Neuronal stem cell (in vitro differentiated cells): ENCODE data around the gene SLC22A31.
A peak's percentile ranks its signal among the peaks of the same experiment; 100 is the strongest.

ENCODE experiments used
- DNase-seq: peaks from one replicate; pipeline ENCODE4 v3.0.0-alpha.2; 2013; ENCODE audit warnings: low spot score
- H2AFZ ChIP-seq: one replicate; pipeline ENCODE4 v1.6.1; 2013; ENCODE audit warnings: mild to moderate bottlenecking, low read length, inconsistent platforms
- H2AK5ac ChIP-seq: 2 replicates; pipeline ENCODE4 v1.6.1; 2013; ENCODE audit warnings: low read depth, mild to moderate bottlenecking, inconsistent platforms, low read length, moderate library complexity, mixed read lengths
- H2BK120ac ChIP-seq: 2 replicates; pipeline ENCODE4 v1.6.1; 2013; ENCODE audit warnings: low read depth, mild to moderate bottlenecking, inconsistent platforms, low read length, moderate library complexity, mixed read lengths
- H2BK12ac ChIP-seq: one replicate; pipeline ENCODE4 v1.6.1; 2013; ENCODE audit warnings: low read length, inconsistent platforms
- H2BK15ac ChIP-seq: 2 replicates; pipeline ENCODE4 v1.6.1; 2013; ENCODE audit warnings: mild to moderate bottlenecking, low read length, inconsistent platforms, mixed read lengths
- H2BK5ac ChIP-seq: one replicate; pipeline ENCODE4 v1.6.1; 2013; ENCODE audit warnings: inconsistent platforms, mild to moderate bottlenecking, low read length, moderate library complexity
- H3K14ac ChIP-seq: one replicate; pipeline ENCODE4 v1.6.1; 2013; ENCODE audit warnings: low read length, inconsistent platforms
- H3K18ac ChIP-seq: 2 replicates; pipeline ENCODE4 v1.6.1; 2013; ENCODE audit warnings: low read length, inconsistent platforms
- H3K23ac ChIP-seq: 2 replicates; pipeline ENCODE4 v1.6.1; 2013; ENCODE audit warnings: low read depth, mild to moderate bottlenecking, mixed read lengths, low read length, inconsistent platforms; ENCODE audit not compliant: poor library complexity
- H3K27ac ChIP-seq: replicated peaks from 3 replicates; pipeline ENCODE4 v1.5.1; 2013; ENCODE audit warnings: low read length, inconsistent platforms
- H3K27me3 ChIP-seq, 3 experiments: 2 replicates each; pipeline ENCODE4 v1.6.1; 2013; ENCODE audit warnings: low read length in 3 of 3, mild to moderate bottlenecking in 2 of 3, inconsistent platforms in 1 of 3, low read depth in 1 of 3, mixed read lengths in 1 of 3, moderate library complexity in 1 of 3; ENCODE audit not compliant: control insufficient read depth in 3 of 3, insufficient read depth in 3 of 3
- H3K36me3 ChIP-seq, 2 donors: replicated peaks in 1 of 2; 2 replicates each; pipeline ENCODE4 v1.6.1; 2013; ENCODE audit warnings: low read length in 2 of 2; ENCODE audit not compliant: control insufficient read depth in 2 of 2, insufficient read depth in 2 of 2
- H3K4ac ChIP-seq: 2 replicates; pipeline ENCODE4 v1.6.1; 2013; ENCODE audit warnings: inconsistent platforms, mild to moderate bottlenecking, low read length, moderate library complexity
- H3K4me1 ChIP-seq, 2 donors: 1 replicate in 1 of 2; 2 replicates in 1 of 2; pipeline ENCODE4 v1.6.1; 2013; ENCODE audit warnings: low read length in 2 of 2, low read depth in 1 of 2; ENCODE audit not compliant: control insufficient read depth in 2 of 2, insufficient read depth in 1 of 2
- H3K4me2 ChIP-seq: one replicate; pipeline ENCODE4 v1.6.1; 2013; ENCODE audit warnings: mild to moderate bottlenecking, low read length, inconsistent platforms; ENCODE audit not compliant: insufficient read depth, poor library complexity, severe bottlenecking
- H3K4me3 ChIP-seq, 2 donors: 2 replicates each; pipeline ENCODE4 v1.5.1; 2013; ENCODE audit warnings: low read length in 2 of 2, mild to moderate bottlenecking in 2 of 2, inconsistent platforms in 1 of 2, moderate library complexity in 1 of 2
- H3K79me1 ChIP-seq: one replicate; pipeline ENCODE4 v1.6.1; 2013; ENCODE audit warnings: low read depth, mild to moderate bottlenecking, inconsistent platforms, low read length, moderate library complexity
- H3K9ac ChIP-seq: one replicate; pipeline ENCODE4 v1.6.1; 2013; ENCODE audit warnings: mild to moderate bottlenecking, low read depth, low read length, inconsistent platforms; ENCODE audit not compliant: poor library complexity
- H3K9me3 ChIP-seq, 2 donors: replicated peaks in 1 of 2; 2 replicates each; pipeline versions ENCODE3 to v1.6.1; 2013; ENCODE audit warnings: low read length in 2 of 2, mild to moderate bottlenecking in 2 of 2, inconsistent platforms in 1 of 2, low read depth in 1 of 2, mixed read lengths in 1 of 2, moderate library complexity in 1 of 2; ENCODE audit not compliant: control insufficient read depth in 2 of 2, insufficient read depth in 1 of 2
- H4K8ac ChIP-seq: one replicate; pipeline ENCODE4 v1.6.1; 2013; ENCODE audit warnings: low read depth, mild to moderate bottlenecking, inconsistent platforms, low read length, moderate library complexity
- H4K91ac ChIP-seq: one replicate; pipeline ENCODE4 v1.6.1; 2013; ENCODE audit warnings: low read length, low read depth, mild to moderate bottlenecking, inconsistent platforms; ENCODE audit not compliant: poor library complexity
- WGBS, 2 donors: extraction: QIAGEN DNeasy Blood & Tissue Kit; methylation state at CpG; one replicate each; pipeline ENCODE4 v1.1.7; 2013; ENCODE audit warnings: missing lambda C conversion rate in 2 of 2, mixed read lengths in 1 of 2; ENCODE audit not compliant: insufficient read length in 2 of 2, insufficient replicate concordance in 1 of 2; ENCODE audit errors: extremely low coverage in 2 of 2; 5-methylcytosine and 5-hydroxymethylcytosine counted together

SLC22A31 gene

GRCh38 chr16:89178453-89179147 lies 21.7 kb downstream of the SLC22A31 start:
- H4K8ac ChIP-seq: peak overlapping the region; percentile 65
- H2AK5ac ChIP-seq: peak overlapping the region; percentile 75
- no peak overlapping the region for H3K9ac ChIP-seq
- H2BK120ac ChIP-seq: peak overlapping the region; percentile 47
- WGBS, 2 donors: no CpG with 5 or more reads among the region's 24 CpGs
- peak overlapping the region; percentile 39 for H2BK5ac ChIP-seq
- no peak overlapping the region for H3K4ac ChIP-seq
- H2AFZ ChIP-seq: no peak overlapping the region
- H2BK12ac ChIP-seq: peak overlapping the region; percentile 73
- no peak overlapping the region for H4K91ac ChIP-seq
- H3K27ac ChIP-seq: no peak overlapping the region
- H3K4me2 ChIP-seq: no peak overlapping the region
- no peaks in the 10 kb centered on the region for H3K9me3 ChIP-seq
- no peaks in the 10 kb centered on the region for H3K36me3 ChIP-seq
- peaks cover 0 to 55% (median 5%) of the 10 kb centered on the region in 3 experiments for H3K27me3 ChIP-seq
- no peak for DNase-seq
- H3K18ac ChIP-seq: peak overlapping the region; percentile 64
- H2BK15ac ChIP-seq: peak overlapping the region; percentile 26
- H3K4me1 ChIP-seq: peaks cover 0 to 5% of the 10 kb centered on the region in 2 donors
- no peak overlapping the region for H3K23ac ChIP-seq
- H3K79me1 ChIP-seq: no peaks in the 10 kb centered on the region
- no peak overlapping the region for H3K4me3 ChIP-seq
- no peak overlapping the region for H3K14ac ChIP-seq

DNA sequence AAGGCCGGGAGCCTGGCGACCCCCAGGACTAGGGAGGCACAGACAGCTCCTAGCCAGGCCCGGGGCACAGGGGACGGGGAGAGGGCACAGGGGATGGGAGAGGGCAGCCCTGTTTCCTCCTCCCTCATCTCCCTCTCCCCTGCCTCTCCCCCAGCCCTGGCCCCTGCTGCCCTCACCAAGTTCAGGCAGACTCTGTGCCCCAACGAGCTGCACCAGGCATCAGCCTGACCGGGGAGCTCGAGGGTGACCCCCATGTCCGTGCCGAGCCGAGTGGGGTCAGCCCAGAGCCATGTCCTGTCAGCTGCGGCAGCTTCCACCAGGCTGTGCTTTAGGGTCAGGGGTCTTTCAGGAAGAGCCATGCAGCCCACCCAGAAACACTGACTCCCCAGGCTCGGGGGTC lies 22.8 kb downstream of the SLC22A31 start:
- Histone ChIP-seq H4K91ac (no peak overlapping the region), H2BK15ac (peak overlapping the region; percentile 26), H2AFZ (no peak overlapping the region), H2BK12ac (peak overlapping the region; percentile 58), H3K4me3 (no peak overlapping the region), H3K14ac (no peak overlapping the region), H4K8ac (no peak overlapping the region), H3K36me3 (no peaks in the 10 kb centered on the region), H2AK5ac (peak overlapping the region; percentile 52), H3K4me2 (no peak overlapping the region), H3K9ac (no peak overlapping the region), H2BK120ac (no peak overlapping the region), H3K4me1 (peaks cover 9 to 15% of the 10 kb centered on the region in 2 donors), H2BK5ac (no peak overlapping the region), H3K27ac (no peak overlapping the region), H3K18ac (peak overlapping the region; percentile 48), H3K79me1 (no peaks in the 10 kb centered on the region), H3K27me3 (peaks cover 0 to 61% (median 0%) of the 10 kb centered on the region in 3 experiments), H3K4ac (no peak overlapping the region), H3K9me3 (no peaks in the 10 kb centered on the region), H3K23ac (peak overlapping the region; percentile 65)
- DNase-seq: no peak
- WGBS, 2 donors: no CpG with 5 or more reads among the region's 12 CpGs

- Histone ChIP-seq H2AFZ (no peak overlapping the region), H3K79me1 (no peaks in the 10 kb centered on the region), H3K18ac (peak overlapping the region; percentile 11), H3K36me3 (no peaks in the 10 kb centered on the region), H3K9me3 (no peaks in the 10 kb centered on the region), H3K14ac (no peak overlapping the region), H4K91ac (no peak overlapping the region), H2BK15ac (peak overlapping the region; percentile 67), H3K23ac (peak overlapping the region; percentile 65), H4K8ac (no peak overlapping the region), H3K4ac (peak overlapping the region; percentile 23), H3K4me2 (no peak overlapping the region), H2BK120ac (no peak overlapping the region), H2BK12ac (no peak overlapping the region), H3K9ac (no peak overlapping the region), H3K27ac (no peak overlapping the region), H2AK5ac (peak overlapping the region; percentile 70), H2BK5ac (no peak overlapping the region), H3K27me3 (peaks cover 0 to 69% (median 0%) of the 10 kb centered on the region in 3 experiments), H3K4me1 (peaks cover 12 to 17% of the 10 kb centered on the region in 2 donors), H3K4me3 (no peak overlapping the region)
- no peak for DNase-seq
- WGBS, 2 donors: no CpG with 5 or more reads among the region's 9 CpGs
Observed at GRCh38 chr16:89176717-89177116, 23.6 kb downstream of the SLC22A31 start.

- Histone ChIP-seq H3K23ac (peak overlapping the region; percentile 65), H3K14ac (no peak overlapping the region), H2BK12ac (no peak overlapping the region), H3K18ac (peak overlapping the region; percentile 28), H3K4me1 (peaks cover 14 to 18% of the 10 kb centered on the region in 2 donors), H3K27me3 (peaks cover 0 to 71% (median 0%) of the 10 kb centered on the region in 3 experiments), H3K4me2 (no peak overlapping the region), H2BK15ac (peak overlapping the region; percentile 67), H3K4me3 (no peak overlapping the region), H3K9me3 (no peaks in the 10 kb centered on the region), H2AK5ac (peak overlapping the region; percentile 81), H3K36me3 (no peaks in the 10 kb centered on the region), H2AFZ (no peak overlapping the region), H4K8ac (no peak overlapping the region), H4K91ac (no peak overlapping the region), H3K4ac (no peak overlapping the region), H2BK5ac (no peak overlapping the region), H2BK120ac (no peak overlapping the region), H3K27ac (no peak overlapping the region), H3K9ac (peak overlapping the region; percentile 4), H3K79me1 (no peaks in the 10 kb centered on the region)
- DNase-seq: no peak
- WGBS, 2 donors: no CpG with 5 or more reads among the region's 27 CpGs
Observed at GRCh38 chr16:89176147-89176690, 24.1 kb downstream of the SLC22A31 start.
